ENCODE measurements around the gene FHAD1.
"Not testable (repeated sequence)": the region's sequence is repeated elsewhere in the genome, so short reads cannot be mapped to it uniquely, and the experiment has no call there.

Gene FHAD1

DNA sequence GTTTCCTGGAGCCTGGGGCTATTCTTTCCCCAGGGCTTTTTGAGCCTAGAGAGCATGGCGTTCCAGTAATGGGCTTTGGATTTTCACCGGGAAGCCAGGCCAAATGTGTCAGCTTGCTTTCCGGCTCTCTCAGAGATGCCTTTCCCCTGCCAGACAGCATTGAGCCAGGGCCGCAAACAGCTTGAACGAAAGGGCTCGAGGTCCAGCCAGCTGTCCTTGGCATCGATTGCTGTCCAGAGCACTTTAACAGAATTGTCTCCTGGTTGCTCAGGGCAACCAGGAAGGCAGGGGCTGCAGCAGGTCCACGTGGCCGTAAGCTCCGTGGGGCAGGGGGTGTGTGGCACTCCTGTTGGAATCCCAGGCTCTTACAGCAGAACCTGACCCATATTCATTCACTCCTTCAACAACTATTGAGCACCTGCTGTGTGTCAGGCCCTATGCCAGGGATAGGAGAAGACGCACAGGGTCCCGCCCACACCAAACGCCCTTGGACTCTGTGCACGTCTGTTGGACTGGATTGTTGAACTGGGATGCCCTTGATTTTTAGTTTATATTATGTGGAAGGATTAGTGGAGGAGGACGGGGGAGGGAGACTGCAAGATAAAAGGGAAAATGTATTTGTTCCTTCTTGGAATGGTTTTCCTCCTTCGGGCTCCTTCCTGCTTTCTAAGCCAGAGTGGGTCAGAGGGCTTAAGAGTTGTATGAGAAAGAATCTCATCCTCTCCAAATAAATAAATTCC, 123.9 kb downstream of the FHAD1 start:
- no peak for DNase-seq (ENCODE audit: low spot score)

DNA sequence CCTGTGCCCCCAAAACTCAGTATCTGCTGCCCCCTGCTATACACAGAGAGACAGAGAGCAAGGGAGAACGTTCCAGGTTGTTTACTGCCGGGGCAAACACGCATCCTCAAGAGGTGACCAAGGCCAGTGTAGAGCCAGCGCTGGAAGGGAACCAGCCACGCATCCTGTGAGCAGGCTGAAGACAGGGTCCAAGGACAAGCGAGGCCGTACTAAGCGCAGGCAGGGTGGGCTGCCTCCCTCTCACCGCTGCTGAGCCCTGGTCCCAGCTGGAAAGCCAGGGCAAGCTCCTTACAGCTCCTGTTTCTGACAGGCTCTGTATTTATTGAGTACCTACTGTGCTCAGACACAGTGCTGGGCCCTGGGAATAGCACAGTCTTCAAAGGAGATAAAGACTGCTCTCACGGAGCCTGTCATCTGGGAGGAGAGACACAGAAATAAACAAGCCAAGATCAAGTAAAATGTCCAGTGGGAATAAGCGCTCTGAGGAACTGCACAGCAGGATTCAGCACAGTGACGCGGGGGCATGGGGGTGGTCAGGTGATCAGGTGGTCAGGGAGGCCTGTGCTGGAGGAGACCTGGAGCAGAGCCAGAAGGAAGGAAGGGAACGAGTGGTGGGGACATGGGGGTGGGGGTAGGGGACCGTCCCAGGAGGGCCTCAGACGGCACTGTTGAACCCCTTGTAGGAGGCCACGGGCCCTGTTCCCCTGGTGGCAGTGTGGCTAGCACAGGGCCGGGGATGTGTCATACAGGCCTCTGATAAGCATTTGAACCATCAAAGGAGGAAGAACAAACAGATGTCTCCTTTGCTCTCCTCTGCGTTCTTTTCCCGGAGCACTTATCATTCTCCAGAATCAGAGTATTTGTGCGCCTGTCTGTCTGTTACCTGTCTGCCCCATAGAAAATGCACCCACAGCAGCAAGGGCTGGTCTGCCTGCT, 124.9 kb downstream of the FHAD1 start:
- no peak for DNase-seq (ENCODE audit: low spot score)

DNA sequence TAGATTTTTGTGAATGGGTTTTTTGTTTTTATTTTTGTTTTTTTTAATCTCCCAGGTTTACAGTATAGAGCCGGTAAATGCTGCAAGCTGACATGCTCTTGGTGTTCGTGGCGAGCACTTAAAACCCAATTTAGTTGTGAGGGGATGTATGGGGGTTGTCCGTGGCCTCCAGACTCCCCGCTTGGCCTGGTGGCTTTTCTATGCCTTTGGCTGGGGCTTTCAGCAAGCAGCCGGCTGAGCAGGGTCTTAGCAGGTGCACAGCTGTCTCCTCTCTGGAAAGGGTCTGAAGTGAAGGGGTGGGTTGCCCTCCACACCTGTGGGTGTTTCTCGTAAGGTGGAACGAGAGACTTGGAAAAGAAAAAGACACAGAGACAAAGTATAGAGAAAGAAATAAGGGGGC, 131.7 kb downstream of the FHAD1 start:
- DNase-seq (ENCODE audit: low spot score), result no peak

DNA sequence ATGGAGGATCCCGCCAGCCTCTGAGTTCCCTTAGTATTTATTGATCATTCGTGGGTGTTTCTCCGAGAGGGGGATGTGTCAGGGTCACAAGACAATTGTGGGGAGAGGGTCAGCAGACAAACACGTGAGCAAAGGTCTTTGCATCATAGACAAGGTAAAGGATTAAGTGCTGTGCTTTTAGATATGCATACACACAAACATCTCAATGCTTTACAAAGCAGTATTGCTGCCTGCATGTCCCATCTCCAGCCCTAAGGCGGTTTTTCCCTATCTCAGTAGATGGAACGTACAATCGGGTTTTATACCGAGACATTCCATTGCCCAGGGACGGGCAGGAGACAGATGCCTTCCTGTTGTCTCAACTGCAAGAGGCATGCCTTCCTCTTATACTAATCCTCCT, 132.1 kb downstream of the FHAD1 start:
- DNase-seq (ENCODE audit: low spot score), result not testable (repeated sequence)

DNA sequence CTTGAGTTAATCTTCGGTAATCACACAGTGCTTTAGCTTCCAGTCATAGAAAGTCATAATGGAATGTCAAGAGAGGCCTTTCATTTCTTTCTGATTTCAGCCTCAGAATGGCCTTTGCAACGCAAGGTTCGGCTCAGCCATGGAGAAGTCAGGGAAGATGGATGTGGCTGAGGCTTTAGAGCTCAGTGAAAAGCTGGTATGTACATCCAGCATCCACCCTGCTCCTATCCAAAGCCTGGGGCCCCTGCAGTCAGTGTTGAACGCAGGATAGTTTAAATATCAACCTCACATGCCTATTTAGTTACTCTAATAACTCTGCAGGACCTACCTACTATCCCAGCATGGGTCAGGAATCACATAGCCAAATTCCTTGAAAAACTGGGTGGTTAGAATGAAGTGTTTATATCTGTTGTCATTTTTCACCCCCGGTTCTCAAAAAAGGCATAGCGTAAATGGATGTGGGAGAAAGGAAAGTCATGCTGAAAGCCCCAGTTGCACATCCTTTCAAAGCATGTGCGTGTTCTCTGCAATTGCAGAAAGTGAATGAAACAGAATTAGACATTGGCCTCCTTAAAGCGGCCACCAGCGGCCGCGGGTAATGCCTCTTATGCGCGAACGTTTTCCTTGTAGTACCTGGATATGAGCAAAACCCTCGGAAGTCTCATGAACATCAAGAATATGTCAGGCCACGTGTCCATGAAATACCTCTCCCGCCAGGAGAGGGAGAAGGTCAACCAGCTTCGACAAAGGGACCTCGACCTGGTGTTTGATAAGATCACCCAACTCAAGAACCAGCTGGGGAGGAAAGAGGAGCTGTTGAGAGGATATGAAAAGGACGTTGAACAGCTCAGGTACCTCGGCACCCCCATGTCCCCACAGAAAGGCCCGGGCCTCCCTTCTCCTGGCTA, 133.8 kb downstream of the FHAD1 start:
- DNase-seq (ENCODE audit: low spot score), result no peak

DNA sequence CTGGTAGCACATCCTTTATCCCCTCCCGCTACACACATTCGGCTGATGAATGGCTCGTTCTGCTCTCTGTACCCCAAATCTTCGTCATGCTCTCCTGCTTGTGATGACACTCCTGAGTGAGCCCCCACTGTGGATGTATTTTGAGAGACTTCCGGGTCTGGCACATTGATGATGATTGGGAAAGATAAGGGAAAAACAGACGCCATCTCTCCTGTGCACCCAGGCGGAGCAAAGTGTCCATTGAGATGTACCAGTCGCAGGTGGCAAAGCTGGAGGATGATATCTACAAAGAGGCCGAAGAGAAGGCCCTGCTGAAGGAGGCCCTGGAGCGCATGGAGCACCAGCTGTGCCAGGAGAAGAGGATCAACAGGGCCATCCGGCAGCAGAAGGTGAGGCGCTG, 134.8 kb downstream of the FHAD1 start:
- DNase-seq (ENCODE audit: low spot score), result no peak

DNA sequence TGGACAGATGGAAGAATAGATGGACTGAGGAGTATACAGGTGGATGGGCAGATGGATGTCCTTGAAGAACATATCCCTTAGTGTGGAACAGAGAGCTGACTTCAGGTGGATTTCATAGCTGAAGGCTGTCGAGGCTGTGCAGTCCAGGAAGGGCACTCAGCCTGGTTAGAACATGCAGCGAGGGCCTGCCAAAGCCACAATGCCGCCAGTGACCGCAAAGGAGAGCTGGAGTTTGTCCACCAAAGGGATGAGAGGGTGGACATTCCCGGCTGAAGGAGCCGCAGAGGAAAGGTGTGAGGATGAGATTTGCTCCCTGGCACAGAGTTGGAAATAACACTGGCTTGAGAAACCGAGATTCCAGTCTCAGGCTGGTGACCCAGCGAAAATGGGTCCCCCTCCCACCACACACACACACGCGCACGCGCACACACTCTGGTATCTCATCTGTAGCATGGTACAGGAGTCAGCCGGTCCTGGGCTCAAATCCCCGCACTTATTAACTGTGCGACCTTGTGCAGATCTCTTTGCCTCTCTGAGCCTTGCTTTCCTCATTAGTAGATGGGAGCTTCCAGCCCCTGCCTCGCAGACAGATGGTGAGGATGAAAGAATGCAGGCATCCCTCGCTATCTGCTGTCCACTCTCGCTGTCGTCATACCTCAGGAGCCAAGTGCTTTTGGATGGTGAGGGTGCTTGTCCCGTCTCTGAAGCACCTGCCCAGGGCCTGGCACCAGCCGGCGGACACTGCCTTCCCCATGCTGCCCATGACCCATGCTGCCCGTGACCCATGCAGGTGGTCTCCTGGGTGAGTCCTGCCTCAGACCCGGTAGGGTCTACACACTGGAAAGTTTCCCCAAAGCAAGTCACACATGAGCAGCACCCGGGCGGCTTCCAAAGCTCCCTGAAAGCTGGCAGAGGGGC, 135.8 kb downstream of the FHAD1 start:
- no peak for DNase-seq (ENCODE audit: low spot score)

DNA sequence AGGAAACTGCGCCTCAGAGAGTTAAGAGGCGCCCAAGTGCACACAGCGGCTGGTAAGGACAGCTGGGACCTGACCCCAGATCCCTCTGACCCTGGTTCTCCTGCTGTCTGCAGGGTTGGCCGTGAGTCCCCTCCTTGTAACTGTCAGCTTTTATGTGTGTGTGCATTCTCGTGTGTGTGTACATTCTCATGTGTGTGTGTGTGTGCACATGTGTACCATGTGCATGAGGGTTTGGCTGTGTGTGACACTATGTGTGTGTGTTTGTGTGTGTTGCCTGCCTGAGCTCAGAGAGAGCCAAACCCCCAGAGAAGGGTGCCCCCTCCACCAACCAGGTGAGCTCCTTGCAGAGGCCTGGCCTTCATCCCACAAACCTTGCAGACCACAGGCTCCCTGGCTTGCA, 136.8 kb downstream of the FHAD1 start:
- no peak for DNase-seq (ENCODE audit: low spot score)

DNA sequence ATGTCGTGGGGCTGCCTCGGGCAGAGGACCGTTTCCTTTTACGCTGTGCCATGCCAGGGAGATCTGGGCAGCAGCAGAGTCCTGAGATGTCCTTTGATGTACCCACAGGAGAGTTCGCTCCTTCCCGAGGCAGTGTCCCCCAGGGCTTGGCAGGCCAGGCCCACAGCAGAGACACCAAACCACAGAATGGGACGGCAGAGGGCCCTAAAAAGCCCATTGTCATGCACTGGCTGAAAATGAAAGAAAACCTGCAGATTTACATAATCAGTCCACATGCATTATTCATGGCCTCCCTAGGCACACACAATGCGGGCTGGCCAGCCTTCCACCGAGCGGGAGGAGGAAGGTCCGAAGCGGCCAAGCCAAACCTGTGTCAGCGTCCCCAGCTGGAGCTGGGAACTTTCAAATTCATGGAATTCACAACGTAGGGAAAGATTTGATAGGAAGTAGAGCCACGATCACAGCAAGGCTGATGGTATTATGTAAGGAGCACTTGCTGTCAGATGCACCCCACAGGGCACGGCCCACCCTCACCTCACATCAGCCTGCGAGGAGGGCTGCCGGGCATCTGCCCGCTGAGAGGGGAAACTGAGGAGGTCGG, 137.4 kb downstream of the FHAD1 start:
- no peak for DNase-seq (ENCODE audit: low spot score)

DNA sequence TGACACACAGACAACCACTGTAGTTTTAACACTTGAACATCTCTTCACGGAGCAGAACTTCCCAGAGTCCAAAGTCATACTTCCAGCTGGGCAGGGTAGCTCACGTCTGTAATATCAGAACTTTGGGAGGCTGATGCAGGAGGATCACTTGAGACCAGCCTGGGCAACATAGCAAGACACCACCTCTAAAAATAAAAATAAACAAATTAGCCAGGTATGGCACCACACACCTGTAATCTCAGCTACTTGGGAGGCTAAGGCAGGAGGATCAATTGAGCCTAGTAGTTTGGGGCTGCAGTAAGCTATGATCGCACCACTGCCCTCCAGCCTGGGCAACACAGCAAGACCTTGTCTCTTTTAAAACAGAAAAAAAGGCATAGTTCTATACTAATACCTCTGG, 138.4 kb downstream of the FHAD1 start:
- DNase-seq (ENCODE audit: low spot score), result no peak

DNA sequence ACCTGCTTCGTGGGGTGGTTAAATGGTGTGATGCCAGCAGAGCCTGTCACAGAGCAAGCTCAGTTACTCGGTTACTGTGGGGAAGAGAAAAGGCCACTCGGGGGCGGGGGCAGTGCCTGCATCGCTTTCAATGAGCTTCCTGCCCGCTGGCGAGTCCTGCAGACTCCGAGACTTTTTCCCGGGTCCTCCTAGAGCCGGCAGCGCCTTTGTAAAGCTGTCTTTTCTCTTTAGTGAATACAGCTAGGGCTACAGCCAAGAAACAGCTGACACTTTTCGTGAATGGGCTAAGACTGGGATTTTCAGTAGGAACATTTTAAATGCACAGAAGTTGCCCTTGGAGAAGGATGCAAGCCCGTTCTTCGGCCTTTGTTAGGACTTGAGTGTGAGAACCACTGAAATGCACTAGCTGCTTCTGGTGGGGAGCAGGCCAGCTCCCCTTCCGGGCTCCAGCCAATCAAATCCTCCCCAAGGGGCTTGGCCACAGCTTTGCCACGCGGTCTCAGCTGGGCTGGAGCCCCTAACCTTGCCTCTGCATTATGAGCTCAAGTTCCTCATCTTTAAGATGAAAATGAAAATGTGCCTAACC, 139.2 kb downstream of the FHAD1 start:
- DNase-seq (ENCODE audit: low spot score), result no peak

DNA sequence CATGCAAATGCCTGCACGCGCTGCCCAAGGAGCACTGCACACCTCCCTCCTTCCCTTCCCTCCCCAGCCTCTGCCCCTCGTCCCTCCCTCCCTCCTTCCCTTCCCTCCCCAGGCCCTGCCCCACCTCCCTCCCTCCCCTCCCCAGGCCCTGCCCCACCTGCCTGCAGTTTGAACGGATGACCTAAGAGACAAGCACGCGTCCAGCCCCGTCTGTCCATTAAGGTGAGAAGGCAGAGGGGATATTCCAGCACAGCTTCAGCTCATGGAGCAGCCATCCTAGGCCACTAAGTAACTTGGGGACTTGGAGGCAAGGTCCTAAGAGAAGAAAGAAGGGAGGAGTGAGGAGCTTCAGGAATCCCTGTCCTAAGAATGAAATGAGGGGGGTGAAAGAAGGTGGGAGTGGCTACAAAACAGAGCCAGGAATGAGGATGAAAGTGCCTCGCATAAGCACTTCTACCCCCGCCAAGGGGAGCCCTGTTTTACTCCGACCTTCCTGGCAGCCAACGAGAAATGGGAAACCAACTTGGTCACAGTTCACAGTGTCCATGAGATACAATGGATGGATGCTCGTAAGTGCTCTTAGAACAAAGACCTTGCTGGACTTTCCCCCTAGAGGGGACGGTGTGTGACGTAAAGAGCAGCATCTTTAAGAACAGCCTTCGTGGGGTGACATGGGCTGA, 141.3 kb downstream of the FHAD1 start:
- DNase-seq (ENCODE audit: low spot score), result no peak

DNA sequence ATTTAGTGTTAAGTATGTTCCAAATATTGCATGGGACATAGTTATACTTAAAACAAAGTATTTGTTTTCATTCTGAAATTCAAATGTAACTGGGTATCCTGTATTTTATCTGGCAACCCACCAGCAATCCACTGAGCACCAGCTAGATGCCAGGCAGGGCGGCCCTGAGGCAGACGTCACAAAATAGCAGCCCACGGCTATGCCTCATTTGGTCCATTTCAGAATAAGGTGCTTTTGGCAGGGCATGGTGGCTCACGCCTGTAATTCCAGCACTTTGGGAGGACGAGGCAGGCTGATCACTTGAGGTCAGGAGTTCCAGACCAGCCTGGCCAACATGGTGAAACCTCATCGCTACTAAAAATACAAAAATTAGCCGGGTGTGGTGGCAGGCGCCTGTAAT, 142.8 kb downstream of the FHAD1 start:
- not testable (repeated sequence) for DNase-seq (ENCODE audit: low spot score)

DNA sequence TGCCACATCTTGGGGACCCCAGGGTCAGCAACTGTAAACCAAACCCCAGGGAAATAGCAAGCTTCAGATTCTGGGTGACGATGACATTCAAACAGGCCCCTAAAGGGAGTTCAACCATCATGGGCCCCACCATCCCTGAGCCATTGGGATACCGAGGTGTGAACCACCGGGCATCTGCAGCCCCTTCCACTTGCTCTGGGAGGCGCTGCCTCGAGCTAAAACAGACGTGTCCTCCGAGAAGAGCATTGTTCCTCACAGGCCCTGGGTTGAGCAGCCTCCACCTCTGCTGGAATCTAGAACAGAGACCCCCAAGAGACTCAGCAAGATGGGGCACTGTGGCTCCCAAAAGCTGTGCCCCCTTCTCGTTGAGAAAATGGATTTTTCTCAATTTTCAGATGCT, 143.6 kb downstream of the FHAD1 start:
- no peak for DNase-seq (ENCODE audit: low spot score)

DNA sequence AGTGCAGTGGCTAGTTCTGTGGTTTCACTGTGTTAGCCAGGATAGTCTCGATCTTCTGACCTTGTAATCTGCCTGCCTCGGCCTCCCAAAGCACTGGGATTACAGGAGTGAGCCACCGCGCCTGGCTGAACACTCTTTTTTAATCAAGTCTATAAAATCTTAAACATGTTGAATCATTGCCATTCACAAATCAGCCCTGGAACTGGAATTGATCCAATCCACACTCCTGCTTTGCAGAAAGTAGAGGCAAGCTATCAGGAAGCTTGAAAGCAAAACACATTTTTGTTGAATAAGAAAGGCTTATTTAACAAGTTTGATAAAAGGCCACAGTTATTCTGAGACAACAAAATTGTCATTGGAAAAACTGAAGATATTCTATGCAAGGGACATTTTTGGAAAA, 144.3 kb downstream of the FHAD1 start:
- no peak for DNase-seq (ENCODE audit: low spot score)

DNA sequence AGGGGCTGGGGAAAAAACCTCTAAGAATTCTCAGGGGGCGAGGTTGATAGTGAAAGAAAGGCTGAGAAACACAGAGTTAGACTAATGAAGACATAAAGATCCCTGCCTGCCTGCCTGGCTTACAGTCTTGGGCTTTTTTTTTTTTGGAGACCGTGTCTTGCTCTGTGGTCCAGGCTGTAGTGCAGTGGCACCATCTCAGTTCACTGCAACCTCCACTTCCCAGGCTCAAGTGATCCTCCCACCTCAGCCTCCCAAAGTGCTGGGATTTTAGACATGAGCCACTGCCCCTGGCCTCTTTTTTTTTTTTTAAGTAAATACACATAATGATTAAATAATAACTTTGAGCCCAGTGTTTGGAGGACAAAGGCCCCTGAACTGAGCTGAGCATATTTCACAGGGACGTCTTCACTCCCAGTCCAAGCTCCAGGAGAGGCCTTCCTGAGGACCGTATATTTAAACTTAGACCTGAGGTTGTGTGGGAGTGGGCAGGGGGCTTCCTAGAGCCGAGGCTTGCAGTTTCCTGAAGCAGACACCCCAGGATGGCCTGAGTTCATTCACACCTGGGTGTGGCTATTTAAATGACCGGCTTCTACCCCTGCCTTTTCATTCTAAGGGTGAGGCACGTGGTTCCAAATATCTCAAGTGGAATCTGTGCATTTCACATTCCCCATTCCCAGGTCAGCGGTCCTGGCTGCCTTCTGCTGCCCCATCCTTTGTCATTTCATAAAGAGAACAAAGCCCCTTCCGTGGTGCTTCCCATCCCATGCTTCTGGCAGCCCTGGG, 146.6 kb downstream of the FHAD1 start:
- DNase-seq (ENCODE audit: low spot score), result no peak

DNA sequence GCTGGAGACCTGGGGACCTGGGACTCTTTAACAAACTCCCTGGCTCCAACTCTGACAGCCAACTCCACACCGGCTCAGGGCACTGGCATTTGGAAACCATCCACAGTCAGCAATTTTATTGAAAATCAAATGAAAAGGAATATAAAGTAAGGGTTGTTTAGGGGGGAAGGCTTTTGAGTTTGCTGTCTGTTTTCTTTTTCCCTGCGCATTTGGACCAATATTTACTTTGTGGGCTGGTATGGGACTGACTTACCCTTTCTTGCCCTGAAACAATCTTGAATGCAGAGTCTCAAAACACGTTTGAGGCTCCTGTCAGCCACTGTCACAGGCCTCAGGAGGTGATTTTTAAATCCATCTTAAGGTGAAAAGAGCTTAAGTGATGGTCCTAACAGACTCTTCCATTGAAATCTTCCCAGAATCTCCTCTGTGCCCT, 147.3 kb downstream of the FHAD1 start:
- no peak for DNase-seq (ENCODE audit: low spot score)

DNA sequence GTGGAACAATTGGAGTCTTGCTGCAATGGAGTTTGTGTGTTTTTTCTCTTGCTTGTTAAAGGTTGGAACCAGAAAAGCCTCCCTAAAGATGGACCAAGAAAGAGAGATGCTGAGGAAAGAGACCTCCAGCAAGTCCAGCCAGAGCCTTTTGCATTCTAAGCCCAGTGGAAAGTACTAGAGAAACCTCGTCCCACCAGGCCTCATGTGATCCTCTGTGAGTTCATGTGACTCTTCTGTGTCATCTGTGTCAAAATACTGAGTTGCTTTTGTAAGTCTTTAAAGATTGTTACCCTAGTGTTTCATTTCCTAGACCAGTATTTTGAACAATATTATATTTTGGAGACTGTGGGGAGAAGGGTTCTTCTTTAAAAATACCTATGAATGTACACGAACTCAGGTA, 150.2 kb downstream of the FHAD1 start:
- DNase-seq (ENCODE audit: low spot score), result no peak

DNA sequence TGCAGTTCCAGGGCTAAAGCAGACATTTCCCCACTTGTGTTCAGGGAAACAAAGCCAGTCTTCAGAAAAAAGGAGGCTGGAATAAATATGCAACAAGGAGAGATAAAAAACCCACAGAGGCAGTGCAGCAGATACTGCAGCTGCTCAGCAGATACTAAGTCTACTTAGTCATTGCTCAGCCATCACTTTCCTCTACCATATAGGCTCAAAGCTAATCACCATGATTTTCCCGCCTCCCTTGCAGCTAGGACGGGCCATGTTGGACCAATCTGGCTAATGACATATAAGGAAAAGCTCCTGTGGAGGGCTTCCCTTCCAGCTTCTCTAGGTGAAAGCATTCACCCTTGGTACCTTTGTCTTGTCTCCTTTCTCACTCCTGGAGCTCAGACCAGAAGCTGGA, 152.7 kb downstream of the FHAD1 start:
- no peak for DNase-seq (ENCODE audit: low spot score)
